ENCODE measurements around the gene FBXO47. TPM values are rescaled to one million over a fixed set of nuclear protein-coding genes. Genes with fewer than 3 reads are reported as not detected.

FBXO47 gene
- total and polyA plus RNA-seq, 2 donors (not counting 3 experiments of a cell fraction or from before 2014, with no cell fraction given): not detected

DNA sequence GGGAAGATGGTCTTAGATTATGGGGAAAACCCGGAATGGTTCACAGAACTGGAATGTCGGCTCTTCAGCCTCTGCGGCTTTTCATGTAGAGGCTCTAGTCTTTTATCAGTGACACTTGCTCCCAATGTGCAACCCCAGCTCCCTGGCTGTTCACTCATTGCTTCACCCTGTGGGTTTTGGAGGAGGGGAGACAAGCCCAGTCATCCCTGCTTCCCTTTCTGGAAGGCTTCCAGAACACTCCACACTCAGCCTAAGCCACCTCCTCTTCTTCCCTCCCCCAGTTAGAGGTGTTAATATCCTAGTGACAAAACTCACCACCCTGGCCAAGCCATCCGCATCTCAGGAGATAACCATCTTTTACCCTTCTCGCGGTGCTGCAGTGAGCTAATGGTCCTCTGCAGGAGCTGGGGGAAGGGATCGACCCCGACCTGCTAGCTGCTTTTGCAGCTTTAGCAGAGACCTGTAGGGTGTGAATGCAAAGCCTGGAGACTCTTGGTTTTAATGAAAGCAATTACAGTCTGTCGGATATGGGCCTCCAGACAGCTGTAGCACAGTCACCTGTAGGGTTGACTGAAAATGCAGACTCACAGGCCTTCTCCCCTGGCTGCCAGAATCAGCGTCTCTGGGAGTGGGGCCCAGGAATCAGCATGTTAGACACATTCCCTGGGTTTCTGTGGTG lies 66.1 kb downstream of the FBXO47 start:
- Histone ChIP-seq H3K4me3 (replicated peaks in 1 of 3; ENCODE audit: insufficient read depth in 1 of 3, low read depth in 1 of 3, low read length in 3 of 3) (no peak overlapping the region), H3K9me3 (replicated peaks; ENCODE audit: control insufficient read depth, insufficient read depth, low read length) (no peaks in the 10 kb centered on the region), H3K27me3 (ENCODE audit: control insufficient read depth in 2 of 2, insufficient read depth in 2 of 2, low read length in 2 of 2) (no peaks in the 10 kb centered on the region), H3K9ac (replicated peaks; ENCODE audit: extremely low read depth, insufficient read depth, low read length) (no peak overlapping the region), H2AFZ (ENCODE audit: low read depth, low read length) (no peak overlapping the region), H3K36me3 (ENCODE audit: control insufficient read depth in 2 of 2, extremely low read depth in 1 of 2, insufficient read depth in 2 of 2, low read length in 2 of 2) (peaks cover 0 to 9% of the 10 kb centered on the region in 2 experiments), H3K27ac (ENCODE audit: insufficient read depth, low read depth, low read length) (peak overlapping the region; percentile 42), H3K4me2 (ENCODE audit: insufficient read depth, low read length) (peak overlapping the region; percentile 70), H4K20me1 (replicated peaks; ENCODE audit: control insufficient read depth, extremely low read depth, insufficient read depth, low read length) (no peaks in the 10 kb centered on the region), H3K79me2 (ENCODE audit: control insufficient read depth, insufficient read depth, low read length) (peaks cover 35% of the 10 kb centered on the region), H3K4me1 (ENCODE audit: control insufficient read depth, extremely low read depth, insufficient read depth, low read length) (peaks cover 55% of the 10 kb centered on the region), H3K9me1 (replicated peaks; ENCODE audit: control insufficient read depth, extremely low read depth, insufficient read depth, low read length) (no peaks in the 10 kb centered on the region)
- CTCF ChIA-PET: interaction anchor here (0.6 to 2.7 kb wide), 13 partner anchors 9 to 273 kb away, joined by 3 to 11 read pairs (median 3); no protein-coding TSS in a partner anchor
- dilution Hi-C loops (cut with MboI; ENCODE audit: extremely low pct_ligation_motif_present, low sequenced_read_pairs): no loop called here
- BruUV-seq (replicated peaks): no TSS peak
- peak; percentile 75 for DNase-seq (ENCODE audit: low read depth, low spot score)
- peak; percentile 97 for FAIRE-seq
- POLR2A ChIA-PET: interaction anchor here (1.1 kb wide), 1 partner anchor 31 kb away, joined by 3 read pairs; the partner anchor contains the start of gene LASP1
- intact Hi-C loops (cut with micrococcal nuclease): no loop called here
- TF ChIP-seq FOS (IDR thresholded peaks at IDR 0.05; ENCODE audit: borderline replicate concordance, insufficient read depth, low read length) (peak; percentile 65), GATA2 (IDR thresholded peaks at IDR 0.05; ENCODE audit: insufficient read depth, insufficient read length, low read depth, low read length) (peak; percentile 90), EZH2 (IDR thresholded peaks at IDR 0.05; ENCODE audit: borderline replicate concordance, low read depth, low read length, severe bottlenecking) (no peak), POLR2AphosphoS5 (IDR thresholded peaks at IDR 0.05; ENCODE audit: insufficient read depth, low read depth, low read length) (peak; percentile 61), JUN (IDR thresholded peaks at IDR 0.05; ENCODE audit: borderline replicate concordance, insufficient read depth, insufficient read length, low read depth) (no peak)
- TF ChIP-seq, protein P1, sequence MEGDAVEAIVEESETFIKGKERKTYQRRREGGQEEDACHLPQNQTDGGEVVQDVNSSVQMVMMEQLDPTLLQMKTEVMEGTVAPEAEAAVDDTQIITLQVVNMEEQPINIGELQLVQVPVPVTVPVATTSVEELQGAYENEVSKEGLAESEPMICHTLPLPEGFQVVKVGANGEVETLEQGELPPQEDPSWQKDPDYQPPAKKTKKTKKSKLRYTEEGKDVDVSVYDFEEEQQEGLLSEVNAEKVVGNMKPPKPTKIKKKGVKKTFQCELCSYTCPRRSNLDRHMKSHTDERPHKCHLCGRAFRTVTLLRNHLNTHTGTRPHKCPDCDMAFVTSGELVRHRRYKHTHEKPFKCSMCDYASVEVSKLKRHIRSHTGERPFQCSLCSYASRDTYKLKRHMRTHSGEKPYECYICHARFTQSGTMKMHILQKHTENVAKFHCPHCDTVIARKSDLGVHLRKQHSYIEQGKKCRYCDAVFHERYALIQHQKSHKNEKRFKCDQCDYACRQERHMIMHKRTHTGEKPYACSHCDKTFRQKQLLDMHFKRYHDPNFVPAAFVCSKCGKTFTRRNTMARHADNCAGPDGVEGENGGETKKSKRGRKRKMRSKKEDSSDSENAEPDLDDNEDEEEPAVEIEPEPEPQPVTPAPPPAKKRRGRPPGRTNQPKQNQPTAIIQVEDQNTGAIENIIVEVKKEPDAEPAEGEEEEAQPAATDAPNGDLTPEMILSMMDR (IDR thresholded peaks at IDR 0.05; ENCODE audit: extremely low read depth in 1 of 2, insufficient read depth in 1 of 2, low read depth in 1 of 2, low read length in 2 of 2): no peak

All from endothelial cell of umbilical vein (primary cell).